Right forelimb (tissue), 1 donor: ENCODE data around the gene ASTL.
"Not testable (repeated sequence)": the region's sequence is repeated elsewhere in the genome, so short reads cannot be mapped to it uniquely, and the experiment has no call there.

Source experiments
- DNase-seq: peaks from one replicate; pipeline ENCODE4 v3.0.0-alpha.2; 2018

The ASTL gene

DNA sequence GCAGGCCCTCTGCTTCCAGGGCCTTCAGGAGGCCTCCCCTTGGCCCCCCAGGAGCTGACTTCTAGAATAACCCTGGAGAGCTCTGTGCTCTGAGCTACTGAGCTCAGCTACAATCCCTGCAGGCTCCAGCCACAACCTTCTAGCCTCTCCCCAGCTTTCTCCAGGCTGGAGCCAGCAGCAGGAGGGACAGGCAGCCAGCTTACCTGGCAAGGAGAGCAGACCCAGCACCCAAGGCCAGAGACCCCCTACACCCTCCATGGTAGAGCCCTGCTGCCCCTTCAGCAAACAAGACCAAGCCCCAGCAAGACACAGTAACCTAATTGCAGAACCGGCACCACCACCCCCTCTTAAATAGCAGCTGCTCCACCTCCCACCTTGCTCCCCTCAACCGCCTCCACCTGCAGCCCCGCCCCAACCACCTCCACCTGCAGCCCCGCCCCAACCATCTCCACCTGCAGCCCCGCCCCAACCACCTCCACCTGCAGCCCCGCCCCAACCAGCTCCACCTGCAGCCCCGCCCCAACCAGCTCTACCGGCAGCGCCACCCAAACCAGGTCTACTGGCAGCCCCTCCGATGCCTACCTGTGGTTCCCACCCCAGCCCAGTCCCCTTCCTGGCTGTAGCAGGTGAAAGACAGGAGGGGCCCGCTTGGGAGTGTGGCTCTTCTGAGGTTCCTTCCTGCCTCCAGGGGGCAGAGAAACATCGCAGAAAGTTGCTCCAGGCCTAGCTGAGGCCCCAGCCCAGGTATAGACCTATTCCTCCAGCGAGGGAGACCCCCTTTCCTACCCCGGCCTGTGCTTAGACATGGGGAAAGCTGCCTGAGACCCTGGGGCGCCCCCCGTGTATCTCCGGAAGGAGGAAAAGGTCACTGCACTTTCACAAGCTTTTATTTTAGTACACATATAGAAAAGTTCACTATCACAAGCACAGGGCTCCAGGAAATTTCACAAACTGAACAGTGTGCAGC, at the start of gene ASTL:
TSS of gene ASTL (minus strand) at position 324 of the 967 bp plus-strand sequence. CDS start at position 258, 66 bp downstream.
- no peak for DNase-seq

- no peak for DNase-seq
Measured at GRCh38 chr2:96186562-96186961, 48.3 kb upstream of the ASTL start.

- DNase-seq = no peak
Measured at GRCh38 chr2:96185516-96185915, 47.2 kb upstream of the ASTL start.

- no peak for DNase-seq
Measured at GRCh38 chr2:96184989-96185388, 46.7 kb upstream of the ASTL start.

- DNase-seq = no peak
Measured at GRCh38 chr2:96184188-96184587, 45.9 kb upstream of the ASTL start.

- DNase-seq = no peak
Measured at GRCh38 chr2:96181529-96181928, 43.2 kb upstream of the ASTL start.

GRCh38 chr2:96180521-96180920, 42.2 kb upstream of the ASTL start:
- DNase-seq = no peak

DNA sequence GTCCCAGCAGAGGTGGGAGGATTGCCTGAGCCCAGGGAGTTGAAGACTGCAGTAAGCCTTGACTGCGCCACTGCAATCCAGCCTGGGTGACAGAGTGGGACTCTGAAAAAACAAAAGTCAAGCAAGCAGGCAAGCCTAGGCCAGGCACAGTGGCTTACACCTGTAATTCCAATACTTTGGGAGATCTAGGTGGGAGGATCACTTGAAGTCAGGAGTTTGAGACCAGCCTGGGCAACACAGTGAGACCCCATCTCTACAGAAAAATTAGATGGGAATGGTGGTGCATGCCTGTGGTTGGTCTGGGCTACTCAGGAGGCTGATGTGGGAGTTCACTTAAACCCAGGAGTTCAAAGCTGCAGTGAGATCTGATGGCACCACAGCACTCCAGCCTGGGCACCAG, 41.7 kb upstream of the ASTL start:
- no peak for DNase-seq

DNA sequence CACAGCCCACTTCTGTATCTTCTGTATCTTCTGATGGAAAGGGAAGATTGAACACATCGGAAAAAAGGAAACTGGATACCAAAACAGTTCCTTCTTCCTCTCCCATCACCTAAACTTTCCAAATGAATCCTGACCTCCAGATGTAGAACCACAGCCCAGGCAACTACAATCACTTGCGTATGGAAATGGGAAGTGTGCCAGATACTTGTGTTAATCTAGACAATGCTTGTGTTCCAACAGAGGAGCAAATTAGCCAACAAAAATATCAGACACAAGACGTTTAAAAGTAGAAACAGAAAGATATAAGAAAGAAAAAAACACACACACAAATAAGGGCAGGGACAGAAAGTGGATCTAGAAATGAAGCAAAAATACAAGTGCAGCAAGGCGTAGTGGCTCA, 38.4 kb upstream of the ASTL start:
- no peak for DNase-seq

- no peak for DNase-seq
Measured at GRCh38 chr2:96175951-96176350, 37.6 kb upstream of the ASTL start.

GRCh38 chr2:96174251-96175144, 36.2 kb upstream of the ASTL start:
- peak; percentile 74 for DNase-seq

DNA sequence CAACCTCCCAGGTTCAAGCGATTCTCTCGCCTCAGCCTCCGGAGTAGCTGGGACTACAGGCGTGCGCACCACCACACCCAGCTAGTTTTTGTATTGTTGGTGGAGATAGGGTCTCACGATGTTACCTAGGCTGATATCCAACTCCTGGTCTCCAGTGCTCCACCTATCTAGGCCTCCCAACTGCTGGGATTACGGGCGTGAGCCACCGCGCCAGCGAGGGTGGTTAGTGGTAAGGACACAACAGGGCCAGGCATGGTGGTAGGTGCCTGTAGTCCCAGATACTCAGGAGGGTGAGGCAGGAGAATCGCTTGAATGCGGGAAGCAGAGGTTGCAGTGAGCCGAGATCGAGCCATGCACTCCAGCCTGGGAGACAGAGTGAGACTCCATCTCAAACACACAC, 33.5 kb upstream of the ASTL start:
- DNase-seq = no peak

GRCh38 chr2:96170626-96171025, 32.3 kb upstream of the ASTL start:
- no peak for DNase-seq

- no peak for DNase-seq
Measured at GRCh38 chr2:96169868-96170507, 31.7 kb upstream of the ASTL start.

GRCh38 chr2:96167407-96168013, 29.2 kb upstream of the ASTL start:
- DNase-seq = no peak

DNA sequence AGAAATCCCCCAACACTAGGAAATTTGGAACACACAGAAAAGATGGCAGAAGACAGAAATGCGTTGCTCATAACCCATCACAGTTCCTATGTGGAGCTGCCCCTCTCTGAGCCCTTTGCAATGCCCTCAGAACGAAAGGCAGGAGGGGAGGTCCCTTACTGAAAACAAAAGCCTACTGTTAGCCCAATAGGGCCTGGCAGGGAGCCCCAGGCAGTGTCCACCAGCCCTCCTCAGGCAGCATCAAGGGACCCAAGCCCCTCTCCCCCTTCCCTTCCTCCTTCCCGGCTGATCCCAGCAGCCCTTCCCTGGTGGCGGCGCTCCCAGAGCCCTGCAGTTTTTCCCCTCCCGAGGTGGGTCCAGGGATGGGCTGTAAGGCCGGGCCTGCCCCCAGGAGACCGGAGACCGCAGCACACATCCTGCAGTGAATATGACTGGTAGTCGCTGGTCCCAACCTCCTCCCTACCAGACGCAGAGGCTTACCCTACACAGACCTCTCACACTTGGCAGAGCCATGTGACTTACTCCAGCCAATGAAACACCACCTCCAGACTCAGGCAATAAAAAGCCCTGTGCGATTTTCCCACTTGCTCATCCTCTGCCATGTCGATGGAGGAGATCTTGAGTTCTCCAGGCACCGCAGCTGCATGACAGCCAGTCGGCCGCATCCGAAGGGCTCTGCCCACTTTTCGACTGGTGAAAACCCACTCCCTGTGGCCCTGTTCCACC, 26.3 kb upstream of the ASTL start:
- no peak for DNase-seq

- DNase-seq = no peak
Measured at GRCh38 chr2:96163768-96164429, 25.6 kb upstream of the ASTL start.

GRCh38 chr2:96163415-96163767, 25.1 kb upstream of the ASTL start:
- DNase-seq = no peak

- no peak for DNase-seq
Measured at GRCh38 chr2:96161898-96162297, 23.6 kb upstream of the ASTL start.

DNA sequence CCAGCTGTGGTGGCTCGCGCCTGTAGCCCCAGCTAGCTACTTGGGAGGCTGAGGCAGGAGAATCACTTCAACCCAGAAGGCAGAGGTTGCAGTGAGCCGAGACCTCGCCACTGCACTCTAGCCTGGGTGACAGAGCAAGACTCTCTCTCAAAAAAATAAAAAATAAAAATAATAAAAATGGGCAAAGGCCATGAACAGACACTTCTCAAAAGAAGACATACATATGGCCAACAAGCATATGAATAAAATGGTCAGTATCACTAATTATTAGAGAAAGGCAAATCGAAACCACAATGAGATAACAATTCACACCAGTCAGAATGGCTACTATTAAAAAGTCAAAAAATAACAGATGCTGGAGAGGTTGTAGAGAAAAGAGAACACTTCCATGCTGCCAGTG, 22.1 kb upstream of the ASTL start:
- DNase-seq = not testable (repeated sequence)

GRCh38 chr2:96159084-96159830, 21.0 kb upstream of the ASTL start:
- no peak for DNase-seq
